SK-N-SH (cell line): ENCODE results near the gene METTL3. TPM values are rescaled to one million over a fixed set of nuclear protein-coding genes. Genes with fewer than 3 reads are reported as not detected.
A peak's percentile ranks its signal among the peaks of the same experiment; 100 is the strongest.

Source experiments
- CHD2 ChIP-seq: fragments of 150-350 bp; IDR thresholded peaks from 2 replicates; pipeline ENCODE4 v1.6.1; 2018; ENCODE audit warnings: low read length; ENCODE audit not compliant: partially characterized antibody
- ELF1 ChIP-seq: IDR thresholded peaks from 2 replicates; pipeline ENCODE4 v1.4.0; 2012
- EP300 ChIP-seq, 2 experiments: IDR thresholded peaks; 2 replicates each; pipeline versions ENCODE4 v1.4.0 to v1.6.1; 2012; ENCODE audit warnings: borderline replicate concordance in 1 of 2, low read depth in 1 of 2, low read length in 1 of 2
- EZH2phosphoT487 ChIP-seq: fragments of 200-600 bp; sonication (generic); IDR thresholded peaks from 2 replicates; pipeline ENCODE4 v1.6.1; 2017; ENCODE audit warnings: low read depth, mixed run types, mild to moderate bottlenecking, antibody characterized with exemption, moderate library complexity, borderline replicate concordance
- FOSL2 ChIP-seq: IDR thresholded peaks from 2 replicates; pipeline ENCODE4 v1.4.0; 2012; ENCODE audit warnings: low read depth, mild to moderate bottlenecking, moderate library complexity, borderline replicate concordance
- FOXJ3 ChIP-seq: sonication (generic); formaldehyde crosslinking; IDR thresholded peaks from 2 replicates; pipeline ENCODE4 v1.5.1; 2020; ENCODE audit warnings: mild to moderate bottlenecking, missing genetic modification reagents
- GABPA ChIP-seq: IDR thresholded peaks from 2 replicates; pipeline ENCODE4 v1.4.0; 2012; ENCODE audit warnings: low read depth, mild to moderate bottlenecking
- IRF3 ChIP-seq: fragments of 150-350 bp; IDR thresholded peaks from 2 replicates; pipeline ENCODE4 v1.6.1; 2016; ENCODE audit warnings: mild to moderate bottlenecking, low read depth, low read length
- JUND ChIP-seq: IDR thresholded peaks from 2 replicates; pipeline ENCODE4 v1.4.0; 2012
- MAX ChIP-seq: IDR thresholded peaks from 2 replicates; pipeline ENCODE4 v1.4.0; 2012; ENCODE audit warnings: low read depth
- MEF2A ChIP-seq: IDR thresholded peaks from 2 replicates; pipeline ENCODE4 v1.4.0; 2012; ENCODE audit warnings: low read depth, borderline replicate concordance
- MXI1 ChIP-seq: IDR thresholded peaks from 2 replicates; pipeline ENCODE4 v1.6.1; 2012; ENCODE audit warnings: mild to moderate bottlenecking, low read depth, low read length, improper control_type of control experiment
- NRF1 ChIP-seq: IDR thresholded peaks from 2 replicates; pipeline ENCODE4 v1.6.1; 2012; ENCODE audit warnings: low read depth, mild to moderate bottlenecking, low read length
- POLR2AphosphoS5 ChIP-seq: IDR thresholded peaks from 2 replicates; pipeline ENCODE4 v1.6.1; 2012; ENCODE audit warnings: low read depth, low read length
- RAD21 ChIP-seq: IDR thresholded peaks from 2 replicates; pipeline ENCODE4 v1.6.1; 2012; ENCODE audit warnings: mild to moderate bottlenecking, low read length
- RCOR1 ChIP-seq: fragments of 150-350 bp; IDR thresholded peaks from 2 replicates; pipeline ENCODE4 v1.6.1; 2017; ENCODE audit warnings: antibody characterized with exemption, low read length
- REST ChIP-seq: IDR thresholded peaks from 2 replicates; pipeline ENCODE4 v1.6.1; 2012; ENCODE audit warnings: mild to moderate bottlenecking, low read depth, low read length, moderate library complexity
- RFX5 ChIP-seq: IDR thresholded peaks from 2 replicates; pipeline ENCODE4 v1.6.1; 2012; ENCODE audit warnings: mild to moderate bottlenecking, improper control_type of control experiment, low read length
- RXRA ChIP-seq: IDR thresholded peaks from 2 replicates; pipeline ENCODE4 v1.4.0; 2012; ENCODE audit warnings: low read depth, mild to moderate bottlenecking, borderline replicate concordance
- SIN3A ChIP-seq: IDR thresholded peaks from 2 replicates; pipeline ENCODE4 v1.6.1; 2012; ENCODE audit warnings: low read depth, mild to moderate bottlenecking, low read length, moderate library complexity, borderline replicate concordance
- SMC3 ChIP-seq: IDR thresholded peaks from 2 replicates; pipeline ENCODE4 v1.6.1; 2012; ENCODE audit warnings: low read depth, low read length, improper control_type of control experiment
- TCF12 ChIP-seq: IDR thresholded peaks from 2 replicates; pipeline ENCODE4 v1.4.0; 2012
- TEAD4 ChIP-seq: IDR thresholded peaks from 2 replicates; pipeline ENCODE4 v1.4.0; 2012; ENCODE audit warnings: mild to moderate bottlenecking, borderline replicate concordance; ENCODE audit not compliant: insufficient read depth
- USF1 ChIP-seq: IDR thresholded peaks from 2 replicates; pipeline ENCODE4 v1.4.0; 2012; ENCODE audit warnings: low read depth, borderline replicate concordance
- YY1 ChIP-seq: IDR thresholded peaks from 2 replicates; pipeline ENCODE4 v1.4.0; 2012; ENCODE audit warnings: low read depth, mild to moderate bottlenecking
- ZBTB33 ChIP-seq: IDR thresholded peaks from 2 replicates; pipeline ENCODE4 v1.4.0; 2012; ENCODE audit warnings: low read depth, borderline replicate concordance
- polyA plus RNA-seq, 3 experiments: library from polyadenylated mRNA; depleted of rRNA; stranded (reverse); fragments of >200 nt; gene quantifications; 2 replicates each; pipeline ENCODE4 v1.2.3, GENCODE V29; 2012

METTL3 gene
- polyA plus RNA-seq, 1 of the 3 experiments (the other 2 are of a cell fraction), result 118 TPM

- TF ChIP-seq TEAD4, result no peak
- no peak for TF ChIP-seq REST
- peak; percentile 55; the same call in 1 of the 2 replicates for TF ChIP-seq SIN3A
- TF ChIP-seq FOSL2, result no peak; the same call in 1 of the 2 replicates
- TF ChIP-seq EZH2phosphoT487, result no peak
- no peak for TF ChIP-seq FOXJ3
- peak; percentile 16; the same call in 1 of the 2 replicates for TF ChIP-seq SMC3
- TF ChIP-seq RXRA, result no peak
- TF ChIP-seq USF1, result no peak
- peak; percentile 86 for TF ChIP-seq ELF1
- TF ChIP-seq YY1, result peak; percentile 48; the same call in 1 of the 2 replicates
- TF ChIP-seq JUND, result no peak
- TF ChIP-seq RAD21, result no peak
- 0 out of 2 replicates have a peak, but pooled peaks have one; percentile 44 for TF ChIP-seq ZBTB33
- TF ChIP-seq RFX5, result peak; percentile 69; the same call in 1 of the 2 replicates
- no peak for TF ChIP-seq EP300 (IDR thresholded peaks at IDR 0.05; ENCODE audit: borderline replicate concordance in 1 of 2, low read depth in 1 of 2, low read length in 1 of 2)
- no peak for TF ChIP-seq NRF1
- no peak for TF ChIP-seq RCOR1
- peak; percentile 58 for TF ChIP-seq MAX
- peak; percentile 71; the same call in 1 of the 2 replicates for TF ChIP-seq MXI1
- TF ChIP-seq CHD2, result peak; percentile 78
- TF ChIP-seq IRF3, result no peak
- TF ChIP-seq TCF12, result peak; percentile 30; the same call in 1 of the 2 replicates
- peak; percentile 83 for TF ChIP-seq POLR2AphosphoS5
- no peak for TF ChIP-seq MEF2A
- TF ChIP-seq GABPA, result peak; percentile 89
These were observed 34.0 kb downstream of the METTL3 start, which contains the start of the genes RAB2B and TOX4 (continued) for GRCh38 chr14:21476925-21477681.
